Measurements from ENCODE around the gene PPP1R1B. TPM values are rescaled to one million over a fixed set of nuclear protein-coding genes. Genes with fewer than 3 reads are reported as not detected.

The PPP1R1B gene
- total RNA-seq, 2 experiments from 2014 or later, result not detected

DNA sequence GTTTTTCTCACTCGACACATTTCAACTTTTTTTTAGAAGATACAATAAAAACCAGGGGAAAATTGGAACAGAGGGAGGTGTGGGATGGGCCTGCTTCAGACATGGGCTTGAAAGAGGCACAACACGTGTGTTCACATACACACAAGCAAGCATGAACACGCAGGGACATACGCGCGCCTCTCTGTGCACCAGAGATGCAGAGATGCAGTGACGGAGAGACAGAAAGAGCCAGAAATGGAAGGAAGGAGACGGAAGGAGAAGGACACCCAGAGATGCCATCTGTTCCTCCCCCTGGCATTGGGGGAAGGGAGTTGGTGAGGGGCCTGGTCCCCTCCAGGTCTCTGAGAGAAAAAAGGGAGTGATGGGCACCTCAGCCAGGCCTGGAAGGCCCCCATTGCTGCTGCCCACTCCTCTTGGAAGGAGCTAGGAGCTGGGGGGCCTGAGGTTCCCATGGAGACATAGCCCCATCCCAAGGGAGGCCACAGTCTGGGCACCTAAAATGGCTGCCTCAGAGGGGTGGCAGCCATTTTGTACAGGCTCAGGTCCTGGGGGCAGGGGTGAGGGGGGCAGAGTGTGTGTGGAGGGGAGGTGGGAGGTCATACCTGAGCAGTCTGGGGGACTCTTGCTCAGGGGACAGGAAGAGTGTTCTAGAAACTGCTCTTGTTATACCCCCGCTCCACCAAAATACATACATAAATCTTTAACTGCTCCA, 15.2 kb upstream of the PPP1R1B start:
- Histone ChIP-seq H2AFZ (ENCODE audit: low read length) (peak overlapping the region; percentile 24; the same call in 1 of the 2 replicates), H3K9me3 (ENCODE audit: low read length) (no peaks in the 10 kb centered on the region), H3K4me3 (ENCODE audit: low read depth, low read length, poor library complexity, severe bottlenecking) (no peak overlapping the region), H3K9me2 (ENCODE audit: insufficient read depth, low read length) (no peaks in the 10 kb centered on the region), H3K4me1 (ENCODE audit: insufficient read depth, low read length, poor library complexity, severe bottlenecking) (no peaks in the 10 kb centered on the region), H3K27ac (ENCODE audit: low read depth, low read length, poor library complexity, severe bottlenecking) (no peak overlapping the region), H3K79me2 (ENCODE audit: insufficient read depth, low read depth, low read length) (no peaks in the 10 kb centered on the region), H3K36me3 (ENCODE audit: insufficient read depth, low read length) (no peaks in the 10 kb centered on the region), H4K20me1 (ENCODE audit: insufficient read depth, low read length) (no peaks in the 10 kb centered on the region), H3K4me2 (ENCODE audit: low read length) (no peak overlapping the region)
- TF ChIP-seq CTCF (conservative IDR thresholded peaks at IDR 0.05; ENCODE audit: low read length) (no peak), EZH2phosphoT487 (IDR thresholded peaks at IDR 0.05; ENCODE audit: borderline replicate concordance, low read depth, low read length) (no peak)
- DNase-seq (ENCODE audit: low spot score), result no peak
- BruUV-seq (replicated peaks), result no TSS peak
- CTCF ChIA-PET (ENCODE audit: unreplicated experiment), result no interaction called here
- intact Hi-C loops (cut with micrococcal nuclease; ENCODE audit: unreplicated experiment), result no loop called here
- POLR2A ChIA-PET, result no interaction called here

GRCh38 chr17:39612291-39612894, 14.4 kb upstream of the PPP1R1B start:
- H3K9me3 ChIP-seq (ENCODE audit: low read length), result no peaks in the 10 kb centered on the region
- peak overlapping the region; percentile 24; the same call in 1 of the 2 replicates for H2AFZ ChIP-seq (ENCODE audit: low read length)
- BruUV-seq (replicated peaks), result no TSS peak
- no peaks in the 10 kb centered on the region for H4K20me1 ChIP-seq (ENCODE audit: insufficient read depth, low read length)
- TF ChIP-seq CTCF (conservative IDR thresholded peaks at IDR 0.05; ENCODE audit: low read length), result no peak
- no peak for TF ChIP-seq EZH2phosphoT487 (IDR thresholded peaks at IDR 0.05; ENCODE audit: borderline replicate concordance, low read depth, low read length)
- H3K27ac ChIP-seq (ENCODE audit: low read depth, low read length, poor library complexity, severe bottlenecking), result no peak overlapping the region
- ChIA-PET CTCF (ENCODE audit: unreplicated experiment) (interaction anchor here (0.6 kb wide), 1 partner anchor 9 kb away, joined by 3 read pairs; no protein-coding TSS in a partner anchor), POLR2A (interaction anchor here (0.5 to 0.6 kb wide), 2 partner anchors 33 to 398 kb away, joined by 3 to 7 read pairs; no protein-coding TSS in a partner anchor)
- no peak overlapping the region for H3K4me3 ChIP-seq (ENCODE audit: low read depth, low read length, poor library complexity, severe bottlenecking)
- H3K9me2 ChIP-seq (ENCODE audit: insufficient read depth, low read length), result no peaks in the 10 kb centered on the region
- no peaks in the 10 kb centered on the region for H3K36me3 ChIP-seq (ENCODE audit: insufficient read depth, low read length)
- H3K79me2 ChIP-seq (ENCODE audit: insufficient read depth, low read depth, low read length), result no peaks in the 10 kb centered on the region
- H3K4me1 ChIP-seq (ENCODE audit: insufficient read depth, low read length, poor library complexity, severe bottlenecking), result peaks cover 5% of the 10 kb centered on the region
- no peak overlapping the region for H3K4me2 ChIP-seq (ENCODE audit: low read length)
- intact Hi-C loops (cut with micrococcal nuclease; ENCODE audit: unreplicated experiment), result no loop called here
- no peak for DNase-seq (ENCODE audit: low spot score)

GRCh38 chr17:39612935-39613464, 13.8 kb upstream of the PPP1R1B start:
- no TSS peak for BruUV-seq (replicated peaks)

More at GRCh38 chr17:39612935-39613464, 13.8 kb upstream of the PPP1R1B start:
- Histone ChIP-seq H3K4me2 (ENCODE audit: low read length) (no peak overlapping the region), H3K79me2 (ENCODE audit: insufficient read depth, low read depth, low read length) (no peaks in the 10 kb centered on the region), H3K27ac (ENCODE audit: low read depth, low read length, poor library complexity, severe bottlenecking) (no peak overlapping the region), H2AFZ (ENCODE audit: low read length) (no peak overlapping the region), H3K9me3 (ENCODE audit: low read length) (no peaks in the 10 kb centered on the region), H3K4me1 (ENCODE audit: insufficient read depth, low read length, poor library complexity, severe bottlenecking) (peaks cover 7% of the 10 kb centered on the region), H3K36me3 (ENCODE audit: insufficient read depth, low read length) (no peaks in the 10 kb centered on the region), H4K20me1 (ENCODE audit: insufficient read depth, low read length) (no peaks in the 10 kb centered on the region), H3K9me2 (ENCODE audit: insufficient read depth, low read length) (no peaks in the 10 kb centered on the region), H3K4me3 (ENCODE audit: low read depth, low read length, poor library complexity, severe bottlenecking) (no peak overlapping the region)
- no peak for DNase-seq (ENCODE audit: low spot score)
- ChIA-PET CTCF (ENCODE audit: unreplicated experiment) (no interaction called here), POLR2A (no interaction called here)
- intact Hi-C loops (cut with micrococcal nuclease; ENCODE audit: unreplicated experiment), result no loop called here
- no peak for TF ChIP-seq EZH2phosphoT487 (IDR thresholded peaks at IDR 0.05; ENCODE audit: borderline replicate concordance, low read depth, low read length)
- TF ChIP-seq CTCF (conservative IDR thresholded peaks at IDR 0.05; ENCODE audit: low read length), result no peak

All from OCI-LY7 (cell line).